Measurements from ENCODE around the gene KCTD16. TPM values are rescaled to one million over a fixed set of nuclear protein-coding genes. Genes with fewer than 3 reads are reported as not detected.

Gene KCTD16
- total and polyA plus RNA-seq, 8 donors, result 0.57 to 6.6 (median 3.2) TPM

- TF ChIP-seq CTCF (IDR thresholded peaks at IDR 0.05), result no peak
- ATAC-seq, result no peak
- H3K9me3 ChIP-seq, result no peaks in the 10 kb centered on the region
- WGBS, 2 donors, result 79 to 91% methylated on average over 1 of the region's 1 CpG
- H3K36me3 ChIP-seq, result no peaks in the 10 kb centered on the region
- no peak for FAIRE-seq
- no peak for DNase-seq
- no peak overlapping the region for H3K4me3 ChIP-seq
- no peaks in the 10 kb centered on the region for H3K27me3 ChIP-seq
- no peak overlapping the region for H3K27ac ChIP-seq
- intact Hi-C loops (cut with DNase I), result no loop called here
- no peaks in the 10 kb centered on the region for H3K4me1 ChIP-seq
Observed at GRCh38 chr5:144522698-144523097, 352.0 kb downstream of the KCTD16 start.

GRCh38 chr5:144525000-144525399 is 354.3 kb downstream of the KCTD16 start:
- Histone ChIP-seq H3K4me3 (no peak overlapping the region), H3K4me1 (no peaks in the 10 kb centered on the region), H3K27ac (no peak overlapping the region), H3K9me3 (no peaks in the 10 kb centered on the region), H3K27me3 (no peaks in the 10 kb centered on the region), H3K36me3 (no peaks in the 10 kb centered on the region)
- ATAC-seq (peak in 1 of 4 donors; percentile 51), FAIRE-seq (no peak), DNase-seq (no peak)
- WGBS, 2 donors, result 53 to 67% methylated on average over 1 of the region's 1 CpG
- no peak for TF ChIP-seq CTCF (IDR thresholded peaks at IDR 0.05)
- intact Hi-C loops (cut with DNase I), result no loop called here

- Histone ChIP-seq H3K4me1 (no peaks in the 10 kb centered on the region), H3K36me3 (no peaks in the 10 kb centered on the region), H3K9me3 (no peaks in the 10 kb centered on the region), H3K27ac (no peak overlapping the region), H3K4me3 (no peak overlapping the region), H3K27me3 (no peaks in the 10 kb centered on the region)
- no peak for TF ChIP-seq CTCF (IDR thresholded peaks at IDR 0.05)
- FAIRE-seq (no peak), ATAC-seq (no peak), DNase-seq (no peak)
- 96 to 100% methylated on average over 1 of the region's 1 CpG for WGBS, 2 donors
- intact Hi-C loops (cut with DNase I), result no loop called here
Observed at GRCh38 chr5:144531188-144531587, 360.5 kb downstream of the KCTD16 start.

Other genes with a start within 250 kb of the KCTD16 start
- gene YIPF5, start 214 bp upstream of the KCTD16 start, total RNA-seq, result 10 to 100 TPM; 27.0 to 41.6 (median 34.8) TPM
- gene YIPF5, start 214 bp upstream of the KCTD16 start, polyA plus RNA-seq, result 10 to 100 TPM in 1 of 2 donors, 1 to 10 TPM in 1; 5.6 to 13.9 TPM